ENCODE measurements around the gene JDP2. TPM values are rescaled to one million over a fixed set of nuclear protein-coding genes. Genes with fewer than 3 reads are reported as not detected.

The JDP2 gene
- total RNA-seq, 1 donor: 55.6 TPM

- no peaks in the 10 kb centered on the region for H3K9me3 ChIP-seq (ENCODE audit: low read depth, low read length)
- H3K4me1 ChIP-seq (ENCODE audit: insufficient read depth, low read length): peaks cover 20% of the 10 kb centered on the region
- H3K27me3 ChIP-seq (ENCODE audit: insufficient read depth, low read length): no peaks in the 10 kb centered on the region
- H3K4me3 ChIP-seq (ENCODE audit: low read length): no peak overlapping the region
Observed at GRCh38 chr14:75399843-75400775, 27.7 kb upstream of the JDP2 start.

GRCh38 chr14:75401361-75401760, 26.5 kb upstream of the JDP2 start:
- H3K27me3 ChIP-seq (ENCODE audit: insufficient read depth, low read length): no peaks in the 10 kb centered on the region
- H3K4me1 ChIP-seq (ENCODE audit: insufficient read depth, low read length): peaks cover 25% of the 10 kb centered on the region
- H3K4me3 ChIP-seq (ENCODE audit: low read length): no peak overlapping the region
- no peaks in the 10 kb centered on the region for H3K9me3 ChIP-seq (ENCODE audit: low read depth, low read length)

- H3K4me3 ChIP-seq (ENCODE audit: low read length): no peak overlapping the region
- H3K9me3 ChIP-seq (ENCODE audit: low read depth, low read length): no peaks in the 10 kb centered on the region
- H3K4me1 ChIP-seq (ENCODE audit: insufficient read depth, low read length): peaks cover 32% of the 10 kb centered on the region
- no peaks in the 10 kb centered on the region for H3K27me3 ChIP-seq (ENCODE audit: insufficient read depth, low read length)
Observed at GRCh38 chr14:75402867-75403413, 24.9 kb upstream of the JDP2 start.

GRCh38 chr14:75404847-75405246, 23.0 kb upstream of the JDP2 start:
- Histone ChIP-seq H3K4me1 (ENCODE audit: insufficient read depth, low read length) (peaks cover 24% of the 10 kb centered on the region), H3K9me3 (ENCODE audit: low read depth, low read length) (no peaks in the 10 kb centered on the region), H3K27me3 (ENCODE audit: insufficient read depth, low read length) (no peaks in the 10 kb centered on the region), H3K4me3 (ENCODE audit: low read length) (no peak overlapping the region)

- Histone ChIP-seq H3K4me3 (ENCODE audit: low read length) (no peak overlapping the region), H3K27me3 (ENCODE audit: insufficient read depth, low read length) (no peaks in the 10 kb centered on the region), H3K9me3 (ENCODE audit: low read depth, low read length) (no peaks in the 10 kb centered on the region), H3K4me1 (ENCODE audit: insufficient read depth, low read length) (peaks cover 12% of the 10 kb centered on the region)
Observed at GRCh38 chr14:75406102-75406501, 21.7 kb upstream of the JDP2 start.

- Histone ChIP-seq H3K4me1 (ENCODE audit: insufficient read depth, low read length) (peaks cover 12% of the 10 kb centered on the region), H3K27me3 (ENCODE audit: insufficient read depth, low read length) (no peaks in the 10 kb centered on the region), H3K4me3 (ENCODE audit: low read length) (no peak overlapping the region), H3K9me3 (ENCODE audit: low read depth, low read length) (no peaks in the 10 kb centered on the region)
Observed at GRCh38 chr14:75406856-75407255, 21.0 kb upstream of the JDP2 start.

GRCh38 chr14:75409316-75410205, 18.3 kb upstream of the JDP2 start:
- no peaks in the 10 kb centered on the region for H3K27me3 ChIP-seq (ENCODE audit: insufficient read depth, low read length)
- no peak overlapping the region for H3K4me3 ChIP-seq (ENCODE audit: low read length)
- H3K4me1 ChIP-seq (ENCODE audit: insufficient read depth, low read length): peaks cover 12% of the 10 kb centered on the region
- H3K9me3 ChIP-seq (ENCODE audit: low read depth, low read length): no peaks in the 10 kb centered on the region

- Histone ChIP-seq H3K4me3 (ENCODE audit: low read length) (no peak overlapping the region), H3K4me1 (ENCODE audit: insufficient read depth, low read length) (peaks cover 9% of the 10 kb centered on the region), H3K9me3 (ENCODE audit: low read depth, low read length) (no peaks in the 10 kb centered on the region), H3K27me3 (ENCODE audit: insufficient read depth, low read length) (no peaks in the 10 kb centered on the region)
Observed at GRCh38 chr14:75411214-75411540, 16.6 kb upstream of the JDP2 start.

- no peak overlapping the region for H3K4me3 ChIP-seq (ENCODE audit: low read length)
- no peaks in the 10 kb centered on the region for H3K27me3 ChIP-seq (ENCODE audit: insufficient read depth, low read length)
- H3K4me1 ChIP-seq (ENCODE audit: insufficient read depth, low read length): no peaks in the 10 kb centered on the region
- no peaks in the 10 kb centered on the region for H3K9me3 ChIP-seq (ENCODE audit: low read depth, low read length)
Observed at GRCh38 chr14:75413013-75413412, 14.8 kb upstream of the JDP2 start.

- no peak overlapping the region for H3K4me3 ChIP-seq (ENCODE audit: low read length)
- no peaks in the 10 kb centered on the region for H3K27me3 ChIP-seq (ENCODE audit: insufficient read depth, low read length)
- H3K4me1 ChIP-seq (ENCODE audit: insufficient read depth, low read length): peaks cover 14% of the 10 kb centered on the region
- H3K9me3 ChIP-seq (ENCODE audit: low read depth, low read length): no peaks in the 10 kb centered on the region
Observed at GRCh38 chr14:75417674-75418073, 10.1 kb upstream of the JDP2 start.

GRCh38 chr14:75418850-75419768, 8.7 kb upstream of the JDP2 start:
- Histone ChIP-seq H3K4me3 (ENCODE audit: low read length) (no peak overlapping the region), H3K9me3 (ENCODE audit: low read depth, low read length) (no peaks in the 10 kb centered on the region), H3K4me1 (ENCODE audit: insufficient read depth, low read length) (peaks cover 14% of the 10 kb centered on the region), H3K27me3 (ENCODE audit: insufficient read depth, low read length) (no peaks in the 10 kb centered on the region)

GRCh38 chr14:75422169-75422568, 5.7 kb upstream of the JDP2 start:
- Histone ChIP-seq H3K4me3 (ENCODE audit: low read length) (no peak overlapping the region), H3K27me3 (ENCODE audit: insufficient read depth, low read length) (no peaks in the 10 kb centered on the region), H3K4me1 (ENCODE audit: insufficient read depth, low read length) (peaks cover 28% of the 10 kb centered on the region), H3K9me3 (ENCODE audit: low read depth, low read length) (no peaks in the 10 kb centered on the region)

GRCh38 chr14:75424496-75424895, 3.3 kb upstream of the JDP2 start:
- Histone ChIP-seq H3K4me1 (ENCODE audit: insufficient read depth, low read length) (peaks cover 30% of the 10 kb centered on the region), H3K27me3 (ENCODE audit: insufficient read depth, low read length) (no peaks in the 10 kb centered on the region), H3K9me3 (ENCODE audit: low read depth, low read length) (no peaks in the 10 kb centered on the region)

GRCh38 chr14:75425446-75425845, 2.4 kb upstream of the JDP2 start:
- Histone ChIP-seq H3K4me1 (ENCODE audit: insufficient read depth, low read length) (peaks cover 37% of the 10 kb centered on the region), H3K27me3 (ENCODE audit: insufficient read depth, low read length) (no peaks in the 10 kb centered on the region), H3K4me3 (ENCODE audit: low read length) (no peak overlapping the region), H3K9me3 (ENCODE audit: low read depth, low read length) (no peaks in the 10 kb centered on the region)

More at GRCh38 chr14:75424496-75424895, 3.3 kb upstream of the JDP2 start:
- no peak overlapping the region for H3K4me3 ChIP-seq (ENCODE audit: low read length)

Measured in mononuclear cell (primary cell).